ENCODE data around the gene ZEB1. TPM values are rescaled to one million over a fixed set of nuclear protein-coding genes. Genes with fewer than 3 reads are reported as not detected.

Gene ZEB1
- total and polyA plus RNA-seq, 9 of the 15 experiments (the other 6 are each of a cell fraction or from before 2014, with no cell fraction given), result 2.1 to 8.4 (median 4.9) TPM

DNA sequence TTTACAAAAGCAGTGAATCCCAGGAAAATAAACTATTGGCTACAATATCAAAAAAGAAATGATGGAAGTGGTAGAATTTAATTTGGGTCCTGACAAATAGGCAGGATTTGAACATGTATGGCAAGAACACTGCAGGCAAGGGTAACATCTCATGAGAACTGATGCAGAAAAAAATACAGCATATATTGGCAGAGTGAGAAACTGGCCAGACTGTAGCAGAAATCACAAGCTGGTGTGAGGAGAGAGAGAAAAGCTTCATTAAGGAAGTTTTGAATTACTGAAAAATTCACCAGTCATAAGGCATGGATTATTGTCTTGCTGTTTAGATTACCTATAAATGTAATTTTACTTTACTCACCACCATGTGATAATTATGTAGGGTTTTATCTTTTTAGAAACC is 77.4 kb downstream of the ZEB1 start (continued):
- TF ChIP-seq, protein P1, sequence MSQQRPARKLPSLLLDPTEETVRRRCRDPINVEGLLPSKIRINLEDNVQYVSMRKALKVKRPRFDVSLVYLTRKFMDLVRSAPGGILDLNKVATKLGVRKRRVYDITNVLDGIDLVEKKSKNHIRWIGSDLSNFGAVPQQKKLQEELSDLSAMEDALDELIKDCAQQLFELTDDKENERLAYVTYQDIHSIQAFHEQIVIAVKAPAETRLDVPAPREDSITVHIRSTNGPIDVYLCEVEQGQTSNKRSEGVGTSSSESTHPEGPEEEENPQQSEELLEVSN (IDR thresholded peaks at IDR 0.05; ENCODE audit: borderline replicate concordance in 1 of 2, extremely low read depth in 1 of 2, insufficient read depth in 1 of 2, insufficient read length in 1 of 2, low read depth in 1 of 2, low read length in 1 of 2, poor library complexity in 1 of 2, severe bottlenecking in 1 of 2), result no peak

DNA sequence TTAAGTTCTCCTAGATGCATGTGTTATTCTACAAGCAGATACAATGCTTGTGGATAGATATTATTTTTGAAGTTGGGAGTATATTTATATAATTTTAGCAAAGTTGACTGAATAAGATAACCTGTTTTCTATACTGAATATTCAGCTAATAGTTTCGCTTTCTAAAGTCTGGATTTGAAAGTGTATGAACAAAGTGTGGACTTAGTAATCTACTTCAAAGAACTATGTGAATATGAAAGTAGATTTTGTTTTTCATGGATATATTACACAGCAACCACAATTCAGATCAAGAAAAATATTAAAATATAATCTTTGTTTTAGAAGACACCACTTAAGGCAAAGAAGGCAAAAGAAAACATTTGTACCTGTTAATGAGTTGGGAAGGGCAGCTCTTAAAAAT is 78.8 kb downstream of the ZEB1 start:
- ChIA-PET POLR2A (interaction anchor here (0.6 kb wide), 1 partner anchor 102 kb away, joined by 3 read pairs; no protein-coding TSS in a partner anchor), CTCF (ENCODE audit: low intra/inter-chr PET ratio) (no interaction called here)
- Histone ChIP-seq H3K9me1 (ENCODE audit: control insufficient read depth, insufficient read depth, low read length) (no peaks in the 10 kb centered on the region), H3K36me3 (ENCODE audit: control insufficient read depth, insufficient read depth, low read length) (no peaks in the 10 kb centered on the region), H3K27me3 (ENCODE audit: control insufficient read depth in 2 of 2, insufficient read depth in 2 of 2, low read length in 2 of 2) (no peaks in the 10 kb centered on the region), H3K4me2 (ENCODE audit: insufficient read depth, low read length) (no peak overlapping the region), H3K4me3 (no peak overlapping the region), H4K20me1 (replicated peaks; ENCODE audit: control insufficient read depth, insufficient read depth, low read length) (no peaks in the 10 kb centered on the region), H3K4me1 (replicated peaks in 1 of 2; ENCODE audit: control insufficient read depth in 2 of 2, insufficient read depth in 2 of 2, low read length in 2 of 2) (no peaks in the 10 kb centered on the region), H3K79me2 (ENCODE audit: control insufficient read depth, insufficient read depth, low read length) (no peaks in the 10 kb centered on the region), H3K9ac (ENCODE audit: insufficient read depth in 1 of 2, low read depth in 2 of 2, low read length in 2 of 2) (no peak overlapping the region), H3K27ac (ENCODE audit: extremely low read depth, low read depth, low read length) (no peak overlapping the region), H3K9me3 (replicated peaks; ENCODE audit: control insufficient read depth, insufficient read depth, low read depth, low read length) (no peaks in the 10 kb centered on the region), H2AFZ (ENCODE audit: low read depth, low read length) (no peak overlapping the region)
- WGBS (ENCODE audit: insufficient coverage, low coverage, missing lambda C conversion rate), result 33% methylated on average over 1 of the region's 1 CpG
- DNase-seq (ENCODE audit: extremely low read depth in 1 of 4, low spot score in 3 of 4), result no peak
- TF ChIP-seq, protein P2, sequence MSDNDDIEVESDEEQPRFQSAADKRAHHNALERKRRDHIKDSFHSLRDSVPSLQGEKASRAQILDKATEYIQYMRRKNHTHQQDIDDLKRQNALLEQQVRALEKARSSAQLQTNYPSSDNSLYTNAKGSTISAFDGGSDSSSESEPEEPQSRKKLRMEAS (CRISPR knock-in tag; IDR thresholded peaks at IDR 0.05), result no peak
- TF ChIP-seq GATA2 (CRISPR knock-in tag; IDR thresholded peaks at IDR 0.05), result no peak
- no peak for TF ChIP-seq TGIF2 (CRISPR knock-in tag; IDR thresholded peaks at IDR 0.05)
- TF ChIP-seq KLF16 (IDR thresholded peaks at IDR 0.05), result no peak
- TF ChIP-seq, protein P3, sequence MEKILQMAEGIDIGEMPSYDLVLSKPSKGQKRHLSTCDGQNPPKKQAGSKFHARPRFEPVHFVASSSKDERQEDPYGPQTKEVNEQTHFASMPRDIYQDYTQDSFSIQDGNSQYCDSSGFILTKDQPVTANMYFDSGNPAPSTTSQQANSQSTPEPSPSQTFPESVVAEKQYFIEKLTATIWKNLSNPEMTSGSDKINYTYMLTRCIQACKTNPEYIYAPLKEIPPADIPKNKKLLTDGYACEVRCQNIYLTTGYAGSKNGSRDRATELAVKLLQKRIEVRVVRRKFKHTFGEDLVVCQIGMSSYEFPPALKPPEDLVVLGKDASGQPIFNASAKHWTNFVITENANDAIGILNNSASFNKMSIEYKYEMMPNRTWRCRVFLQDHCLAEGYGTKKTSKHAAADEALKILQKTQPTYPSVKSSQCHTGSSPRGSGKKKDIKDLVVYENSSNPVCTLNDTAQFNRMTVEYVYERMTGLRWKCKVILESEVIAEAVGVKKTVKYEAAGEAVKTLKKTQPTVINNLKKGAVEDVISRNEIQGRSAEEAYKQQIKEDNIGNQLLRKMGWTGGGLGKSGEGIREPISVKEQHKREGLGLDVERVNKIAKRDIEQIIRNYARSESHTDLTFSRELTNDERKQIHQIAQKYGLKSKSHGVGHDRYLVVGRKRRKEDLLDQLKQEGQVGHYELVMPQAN (IDR thresholded peaks at IDR 0.05; ENCODE audit: borderline replicate concordance), result no peak
- TF ChIP-seq MCM5 (IDR thresholded peaks at IDR 0.05; ENCODE audit: low read depth), result no peak
- no peak for TF ChIP-seq ZC3H11A (IDR thresholded peaks at IDR 0.05; ENCODE audit: low read depth, low read length)
- TF ChIP-seq SNRNP70 (optimal IDR thresholded peaks at IDR 0.05; ENCODE audit: low read depth, low read length), result no peak
- no peak for TF ChIP-seq ILK (tag; IDR thresholded peaks at IDR 0.05; ENCODE audit: borderline replicate concordance, low read depth)
- no TSS peak for BruUV-seq (replicated peaks)
- ATAC-seq, result no peak
- intact Hi-C loops (cut with micrococcal nuclease) (no loop called here), in situ Hi-C loops (cut with MboI) (no loop called here)
- FAIRE-seq, result no peak
